HCT116 (cell line): Measurements from ENCODE around the gene HCN2. TPM values are rescaled to one million over a fixed set of nuclear protein-coding genes. Genes with fewer than 3 reads are reported as not detected.

Experiments
- ATAC-seq: fragments of 200-7000 bp; cut with Tn5 transposase; 2 replicates; pipeline ENCODE4 v1.9.1; 2020; ENCODE audit warnings: mild to moderate bottlenecking, moderate library complexity
- BruUV-seq: library from RNA; stranded (reverse); fragments of 400-500 nt; replicated peaks from 2 replicates; lab custom pipeline; 2021; lab: Mats Ljungman, UMichigan
- CTCF ChIA-PET: fragments of 300-600 bp; sonication (Branson Sonifier 250); formaldehyde crosslinking; loops from one replicate; lab custom pipeline; 2021; ENCODE audit warnings: antibody characterized with exemption; lab: Charles Lee
- POLR2A ChIA-PET: fragments of 300-600, 350-600 bp; sonication (Branson Sonifier 250); formaldehyde crosslinking; loops from one replicate; lab custom pipeline; 2021; ENCODE audit warnings: antibody characterized with exemption; lab: Charles Lee
- RAD21 ChIA-PET, 2 experiments: fragments of 300-600 bp; sonication (Branson Sonifier 250); formaldehyde crosslinking; loops; one replicate each; lab custom pipeline; 2023; ENCODE audit warnings: low total read pairs in 2 of 2; ENCODE audit not compliant: uncharacterized antibody in 2 of 2, unreplicated experiment in 2 of 2, low non-redundant PET in 1 of 2; lab: Charles Lee
- DNase-seq: peaks from one replicate; pipeline ENCODE4 v3.0.0-alpha.2; 2010; ENCODE audit warnings: low read depth, low spot score
- H2AFZ ChIP-seq: fragments of 200-600 bp; shearing (Covaris generic), sonication (generic); 2 replicates; pipeline ENCODE4 v1.6.1; 2017; ENCODE audit warnings: low read depth, mixed run types, mixed read lengths, antibody characterized with exemption, low read length; ENCODE audit not compliant: poor library complexity, severe bottlenecking
- H3K27ac ChIP-seq: 2 replicates; pipeline ENCODE4 v1.5.1; 2012; ENCODE audit warnings: low read depth, low read length
- H3K27me3 ChIP-seq: fragments of 200-600 bp; sonication (generic); 2 replicates; pipeline ENCODE4 v1.6.1; 2016; ENCODE audit warnings: mixed run types, low read length, mixed read lengths; ENCODE audit not compliant: insufficient read depth
- H3K36me3 ChIP-seq, 2 experiments: fragments of 200-500 bp in 1 of 2; fragments of 200-600 bp in 1 of 2; sonication (Bioruptor generic) in 1 of 2; sonication (generic) in 1 of 2; 2 replicates each; pipeline versions ENCODE4 v1.5.1 to v1.6.1; 2014 to 2016; ENCODE audit warnings: low read length in 2 of 2, inconsistent platforms in 1 of 2, mixed read lengths in 1 of 2, mixed run types in 1 of 2; ENCODE audit not compliant: insufficient read depth in 2 of 2, control insufficient read depth in 1 of 2
- H3K4me1 ChIP-seq, 2 experiments: fragments of 200-600 bp in 1 of 2; sonication (generic) in 1 of 2; 2 replicates each; pipeline versions ENCODE4 v1.5.1 to v1.6.1; 2012 to 2017; ENCODE audit warnings: low read length in 2 of 2, inconsistent platforms in 1 of 2, mild to moderate bottlenecking in 1 of 2, mixed read lengths in 1 of 2, mixed run types in 1 of 2, moderate library complexity in 1 of 2; ENCODE audit not compliant: insufficient read depth in 2 of 2, control insufficient read depth in 1 of 2
- H3K4me2 ChIP-seq: fragments of 200-600 bp; sonication (generic); 2 replicates; pipeline ENCODE4 v1.6.1; 2017; ENCODE audit warnings: mixed run types, low read length, mixed read lengths
- H3K4me3 ChIP-seq, 2 experiments: fragments of 200-600 bp in 1 of 2; sonication (generic) in 1 of 2; replicated peaks in 1 of 2; 2 replicates each; pipeline ENCODE4 v1.5.1; 2011 to 2016; ENCODE audit warnings: low read length in 2 of 2, control low read depth in 1 of 2, low read depth in 1 of 2, mild to moderate bottlenecking in 1 of 2, mixed read lengths in 1 of 2, mixed run types in 1 of 2
- H3K79me2 ChIP-seq: fragments of 200-600 bp; sonication (generic); 2 replicates; pipeline ENCODE4 v1.6.1; 2017; ENCODE audit warnings: mild to moderate bottlenecking, mixed run types, low read length, moderate library complexity, mixed read lengths; ENCODE audit not compliant: insufficient read depth
- H3K9ac ChIP-seq: fragments of 200-600 bp; sonication (generic); 2 replicates; pipeline ENCODE4 v1.6.1; 2016; ENCODE audit warnings: low read length, mixed read lengths
- H3K9me2 ChIP-seq: fragments of 200-600 bp; sonication (generic), shearing (Covaris generic); 2 replicates; pipeline ENCODE4 v1.6.1; 2017; ENCODE audit warnings: mixed run types, mild to moderate bottlenecking, moderate library complexity; ENCODE audit not compliant: insufficient read depth
- H3K9me3 ChIP-seq, 2 experiments: fragments of 200-500 bp in 1 of 2; fragments of 200-600 bp in 1 of 2; sonication (Bioruptor generic) in 1 of 2; sonication (generic) in 1 of 2; 2 replicates each; pipeline ENCODE4 v1.6.1; 2014 to 2017; ENCODE audit warnings: low read length in 2 of 2, mixed read lengths in 2 of 2, inconsistent platforms in 1 of 2, low read depth in 1 of 2, mild to moderate bottlenecking in 1 of 2, mixed run types in 1 of 2, moderate library complexity in 1 of 2; ENCODE audit not compliant: control insufficient read depth in 1 of 2, insufficient read depth in 1 of 2
- H4K20me1 ChIP-seq: fragments of 200-600 bp; sonication (generic), shearing (Covaris generic); 2 replicates; pipeline ENCODE4 v1.6.1; 2017; ENCODE audit warnings: mixed run types, mild to moderate bottlenecking, moderate library complexity; ENCODE audit not compliant: insufficient read depth
- CEBPB ChIP-seq: IDR thresholded peaks from 2 replicates; pipeline ENCODE4 v1.6.1; 2012; ENCODE audit warnings: low read depth
- CTCF ChIP-seq, 3 experiments: fragments of 200-600 bp in 1 of 3; sonication (generic) in 1 of 3; IDR thresholded peaks in 2 of 3; conservative IDR thresholded peaks in 1 of 3; 2 replicates each; pipeline ENCODE4 v1.5.1; 2012 to 2017; ENCODE audit warnings: low read depth in 2 of 3, low read length in 2 of 3, antibody characterized with exemption in 1 of 3, borderline replicate concordance in 1 of 3, control low read depth in 1 of 3, mild to moderate bottlenecking in 1 of 3, mixed read lengths in 1 of 3, mixed run types in 1 of 3, moderate library complexity in 1 of 3; ENCODE audit not compliant: insufficient read depth in 1 of 3
- EGR1 ChIP-seq: IDR thresholded peaks from 2 replicates; pipeline ENCODE4 v1.6.1; 2012; ENCODE audit warnings: low read depth
- ELF1 ChIP-seq: IDR thresholded peaks from 2 replicates; pipeline ENCODE4 v1.6.1; 2012; ENCODE audit warnings: low read depth, borderline replicate concordance
- FOSL1 ChIP-seq: IDR thresholded peaks from 2 replicates; pipeline ENCODE4 v1.6.1; 2012; ENCODE audit warnings: low read depth
- JUND ChIP-seq: IDR thresholded peaks from 2 replicates; pipeline ENCODE4 v1.6.1; 2012
- POLR2A ChIP-seq: IDR thresholded peaks from 2 replicates; pipeline ENCODE4 v1.7.0; 2011; ENCODE audit warnings: borderline replicate concordance; ENCODE audit not compliant: insufficient read depth, insufficient read length; ENCODE audit errors: extremely low read depth
- POLR2AphosphoS5 ChIP-seq: IDR thresholded peaks from 2 replicates; pipeline ENCODE4 v1.6.1; 2011; ENCODE audit warnings: mild to moderate bottlenecking, low read depth, low read length, moderate library complexity
- RAD21 ChIP-seq: IDR thresholded peaks from 2 replicates; pipeline ENCODE4 v1.6.1; 2012; ENCODE audit warnings: low read depth, mild to moderate bottlenecking
- SIN3A ChIP-seq: IDR thresholded peaks from 2 replicates; pipeline ENCODE4 v1.6.1; 2012; ENCODE audit warnings: low read depth
- SP1 ChIP-seq: IDR thresholded peaks from 2 replicates; pipeline ENCODE4 v1.6.1; 2012; ENCODE audit warnings: low read depth
- SRF ChIP-seq: IDR thresholded peaks from 2 replicates; pipeline ENCODE4 v1.6.1; 2012; ENCODE audit warnings: low read depth
- YY1 ChIP-seq: IDR thresholded peaks from 2 replicates; pipeline ENCODE4 v1.6.1; 2011; ENCODE audit warnings: low read length, low read depth, moderate library complexity, mild to moderate bottlenecking; ENCODE audit not compliant: insufficient replicate concordance; ENCODE audit errors: extremely low read depth
- ZFX ChIP-seq: fragments of 450-650 bp; IDR thresholded peaks from 2 replicates; pipeline ENCODE4 v1.6.1; 2017
- ZNF274 ChIP-seq: fragments of 200-500 bp; sonication (Bioruptor generic); IDR thresholded peaks from 2 replicates; pipeline ENCODE4 v1.6.1; 2014; ENCODE audit warnings: mild to moderate bottlenecking, low read depth, low read length, inconsistent platforms
- intact Hi-C: fragments of 100-400 bp; cut with micrococcal nuclease; formaldehyde crosslinking; loops from 2 replicates; pipeline ENCODE4 v1.10.0; 2022
- total RNA-seq: library from RNA; stranded (reverse); gene quantifications from one replicate; pipeline ENCODE4 v1.2.1, GENCODE V29; 2021; ENCODE audit not compliant: unreplicated experiment
- TF ChIP-seq, protein P1 (sequence below): IDR thresholded peaks from 2 replicates; pipeline ENCODE4 v1.6.1; 2012

The HCN2 gene
- total RNA-seq, 1 experiment from 2014 or later = 2.4 TPM

DNA sequence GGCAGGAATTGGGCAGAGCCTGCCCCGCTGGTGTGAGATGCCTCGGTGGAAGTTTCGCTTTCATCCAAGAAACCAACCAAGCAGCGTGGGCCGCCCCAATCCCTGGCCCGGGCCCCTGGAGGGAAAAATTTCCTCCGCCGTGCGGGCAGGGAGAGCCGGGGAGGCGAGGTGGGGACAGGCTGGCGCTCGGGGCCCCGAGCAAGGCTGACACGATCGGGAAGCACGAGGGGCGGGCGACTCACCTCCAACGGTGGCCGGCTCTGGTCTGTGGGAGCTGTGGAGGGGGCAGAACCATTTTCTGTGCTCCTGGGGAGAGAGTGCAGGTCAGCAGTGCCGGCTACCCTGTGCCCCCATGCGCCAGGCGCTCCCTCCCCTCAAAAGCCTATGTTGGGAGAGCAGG lies 62.3 kb downstream of the HCN2 start:
- H3K27ac ChIP-seq = no peak overlapping the region
- H3K4me2 ChIP-seq = no peak overlapping the region
- H3K9me2 ChIP-seq = no peaks in the 10 kb centered on the region
- H3K27me3 ChIP-seq = no peaks in the 10 kb centered on the region
- ATAC-seq (no peak), DNase-seq (no peak)
- no peaks in the 10 kb centered on the region for H3K9me3 ChIP-seq
- intact Hi-C loops = no loop called here
- H3K9ac ChIP-seq = no peak overlapping the region
- H3K79me2 ChIP-seq = peaks cover 71% of the 10 kb centered on the region
- no peak overlapping the region for H3K4me3 ChIP-seq
- CTCF ChIA-PET = no interaction called here
- H3K4me1 ChIP-seq = no peaks in the 10 kb centered on the region
- H3K36me3 ChIP-seq = peaks cover 11 to 44% of the 10 kb centered on the region in 2 experiments
- TF ChIP-seq RAD21 (no peak), ELF1 (no peak), JUND (no peak), ZNF274 (no peak), POLR2AphosphoS5 (no peak), YY1 (no peak), POLR2A (no peak), EGR1 (no peak)
- TF ChIP-seq, protein P1, sequence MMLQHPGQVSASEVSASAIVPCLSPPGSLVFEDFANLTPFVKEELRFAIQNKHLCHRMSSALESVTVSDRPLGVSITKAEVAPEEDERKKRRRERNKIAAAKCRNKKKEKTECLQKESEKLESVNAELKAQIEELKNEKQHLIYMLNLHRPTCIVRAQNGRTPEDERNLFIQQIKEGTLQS = no peak
- H2AFZ ChIP-seq = no peak overlapping the region
- H4K20me1 ChIP-seq = no peaks in the 10 kb centered on the region
- RAD21 ChIA-PET = no interaction called here
- BruUV-seq = no TSS peak
- POLR2A ChIA-PET = no interaction called here

DNA sequence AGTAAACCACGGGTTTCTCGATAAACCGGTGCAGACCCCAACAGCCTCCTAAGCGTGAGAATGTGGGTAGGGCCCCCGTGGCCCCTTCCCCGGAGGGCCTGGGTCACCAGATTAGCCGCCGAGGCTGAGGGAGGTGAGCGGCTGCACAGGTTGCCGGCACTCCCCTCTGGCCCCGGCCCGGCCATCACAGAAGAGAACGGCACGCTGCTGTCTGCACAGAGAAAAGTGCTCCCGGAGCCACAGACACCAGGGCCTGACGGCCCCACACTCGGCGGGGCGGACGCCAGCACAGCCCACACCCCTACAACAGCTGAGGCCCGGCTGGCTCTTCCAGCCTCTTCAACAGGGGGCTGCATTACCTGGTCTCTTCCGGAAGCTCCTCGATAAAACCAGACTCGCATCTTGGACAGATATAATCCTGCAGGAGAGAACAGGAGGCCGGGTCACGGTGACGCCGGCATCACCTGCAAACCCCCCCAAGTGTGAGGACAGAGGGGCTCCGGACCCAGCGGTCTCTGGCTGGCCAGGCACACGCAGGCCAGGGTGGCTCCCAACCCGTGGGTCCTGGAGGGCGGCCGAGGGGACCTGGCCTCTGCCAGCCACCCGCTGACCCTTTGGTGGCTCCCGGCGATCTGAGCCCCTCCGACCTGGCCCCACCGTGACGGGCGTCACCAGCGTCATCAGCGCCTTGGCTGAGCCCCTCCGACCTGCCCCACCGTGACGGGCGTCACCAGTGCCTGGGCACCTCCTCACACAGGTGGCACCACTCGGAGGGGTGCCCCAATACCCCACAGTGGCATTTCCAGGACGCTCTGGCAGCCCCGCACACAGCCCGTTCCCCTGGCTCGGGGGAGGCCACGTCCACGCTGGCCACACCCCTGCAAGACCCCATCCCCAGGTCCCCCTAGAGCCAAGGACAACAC lies 63.0 kb downstream of the HCN2 start:
- no peak overlapping the region for H2AFZ ChIP-seq
- H3K4me1 ChIP-seq = no peaks in the 10 kb centered on the region
- ChIA-PET POLR2A (no interaction called here), CTCF (no interaction called here), RAD21 (no interaction called here)
- H3K4me2 ChIP-seq = no peak overlapping the region
- H3K27ac ChIP-seq = no peak overlapping the region
- H3K27me3 ChIP-seq = no peaks in the 10 kb centered on the region
- DNase-seq (no peak), ATAC-seq (no peak)
- peaks cover 78% of the 10 kb centered on the region for H3K79me2 ChIP-seq
- no peaks in the 10 kb centered on the region for H3K9me3 ChIP-seq
- no TSS peak for BruUV-seq
- no peak overlapping the region for H3K4me3 ChIP-seq
- no peak overlapping the region for H3K9ac ChIP-seq
- H4K20me1 ChIP-seq = no peaks in the 10 kb centered on the region
- H3K9me2 ChIP-seq = no peaks in the 10 kb centered on the region
- intact Hi-C loops = no loop called here
- H3K36me3 ChIP-seq = peaks cover 14 to 45% of the 10 kb centered on the region in 2 experiments
- TF ChIP-seq SIN3A (no peak), SP1 (no peak), SRF (no peak), YY1 (no peak), CTCF (IDR thresholded peaks at IDR 0.05 in 2 of 3, conservative IDR thresholded peaks at IDR 0.05 in 1 of 3; ENCODE audit: borderline replicate concordance in 1 of 3, insufficient read depth in 1 of 3, low read depth in 2 of 3, low read length in 2 of 3) (no peak), POLR2AphosphoS5 (no peak), ZFX (no peak), JUND (no peak), ELF1 (no peak), FOSL1 (no peak), CEBPB (no peak), RAD21 (no peak)
- TF ChIP-seq, protein P1 = no peak
